GM12878 (cell line): Measurements from ENCODE around the gene ROCK1. TPM values are rescaled to one million over a fixed set of nuclear protein-coding genes. Genes with fewer than 3 reads are reported as not detected.

Experiments
- ATAC-seq: fragments of 200-7000 bp; cut with Tn5 transposase; 3 replicates; pipeline ENCODE4 v1.9.1; 2020; ENCODE audit warnings: mild to moderate bottlenecking, moderate library complexity
- BruUV-seq: library from RNA; stranded (reverse); fragments of 400-500 nt; replicated peaks from 2 replicates; lab custom pipeline; 2021; lab: Mats Ljungman, UMichigan
- CTCF ChIA-PET: fragments of 300-600 bp; sonication (Branson Sonifier 250); formaldehyde crosslinking; extraction: SDS; loops from one replicate; lab custom pipeline; 2021; ENCODE audit warnings: inconsistent platforms; lab: Yijun Ruan, JAX
- POLR2A ChIA-PET: fragments of 350-600 bp; formaldehyde crosslinking; extraction: SDS; loops from one replicate; lab custom pipeline; 2021; ENCODE audit warnings: inconsistent platforms; lab: Charles Lee
- RAD21 ChIA-PET: fragments of 300-600 bp; sonication (Branson Sonifier 250); formaldehyde crosslinking; loops from one replicate; lab custom pipeline; 2023; ENCODE audit warnings: antibody characterized with exemption; ENCODE audit not compliant: unreplicated experiment; lab: Charles Lee
- SMC1A ChIA-PET: fragments of 300-600 bp; sonication (Branson Sonifier 250); formaldehyde crosslinking; loops from one replicate; lab custom pipeline; 2023; ENCODE audit not compliant: unreplicated experiment, uncharacterized antibody; lab: Charles Lee
- DNase-seq: peaks from one replicate; pipeline ENCODE4 v3.0.0-alpha.2; 2011; ENCODE audit warnings: low read depth, low spot score
- FAIRE-seq: peaks from 3 replicates; lab custom pipeline; 2011; peaks lifted over from hg19 to GRCh38; lab: Jason Lieb, UNC
- H2AFZ ChIP-seq: 2 replicates; pipeline ENCODE4 v1.6.0; 2011; ENCODE audit warnings: low read depth, low read length, control low read depth; ENCODE audit not compliant: control insufficient read depth
- H3K27ac ChIP-seq: 2 replicates; pipeline ENCODE4 v1.5.1; 2011; ENCODE audit warnings: control low read depth; ENCODE audit not compliant: control insufficient read depth, insufficient read depth
- H3K27me3 ChIP-seq, 2 experiments: replicated peaks in 1 of 2; 2 replicates each; pipeline versions ENCODE4 v1.6.0 to v1.6.1; 2011; ENCODE audit warnings: low read length in 1 of 2; ENCODE audit not compliant: control insufficient read depth in 2 of 2, insufficient read depth in 2 of 2
- H3K36me3 ChIP-seq, 2 experiments: 2 replicates each; pipeline ENCODE4 v1.5.1; 2011; ENCODE audit warnings: low read length in 1 of 2; ENCODE audit not compliant: control insufficient read depth in 2 of 2, insufficient read depth in 2 of 2
- H3K4me1 ChIP-seq: 2 replicates; pipeline ENCODE4 v1.6.1; 2011; ENCODE audit warnings: mild to moderate bottlenecking, low read length, moderate library complexity, mixed read lengths; ENCODE audit not compliant: control insufficient read depth, insufficient read depth
- H3K4me2 ChIP-seq: 2 replicates; pipeline ENCODE4 v1.6.0; 2011; ENCODE audit warnings: control low read depth; ENCODE audit not compliant: control insufficient read depth, insufficient read depth
- H3K4me3 ChIP-seq: fragments of 200-600 bp; sonication (generic); 2 replicates; pipeline ENCODE4 v1.5.1; 2016
- H3K79me2 ChIP-seq: 2 replicates; pipeline ENCODE4 v1.6.0; 2011; ENCODE audit warnings: low read length; ENCODE audit not compliant: control insufficient read depth, insufficient read depth
- H3K9ac ChIP-seq: 2 replicates; pipeline ENCODE4 v1.8.0; 2011; ENCODE audit warnings: low read length, control low read depth, mixed read lengths; ENCODE audit not compliant: control insufficient read depth, insufficient read depth
- H3K9me3 ChIP-seq: replicated peaks from 3 replicates; pipeline ENCODE4 v1.5.1; 2011; ENCODE audit warnings: mild to moderate bottlenecking, low read length; ENCODE audit not compliant: control insufficient read depth, insufficient read depth
- H4K20me1 ChIP-seq: 2 replicates; pipeline ENCODE4 v1.6.0; 2011; ENCODE audit not compliant: control insufficient read depth, insufficient read depth
- ETV6 ChIP-seq, 2 experiments: fragments of 450-650 bp in 1 of 2; IDR thresholded peaks in 1 of 2; conservative IDR thresholded peaks in 1 of 2; 2 replicates each; pipeline ENCODE4 v1.6.1; 2014; ENCODE audit warnings: antibody characterized with exemption in 1 of 2, borderline replicate concordance in 1 of 2, low read depth in 1 of 2, mild to moderate bottlenecking in 1 of 2, moderate library complexity in 1 of 2
- WGBS: methylation state at CpG from one replicate; pipeline ENCODE4 v1.1.6; 2016; ENCODE audit warnings: low lambda C conversion rate; ENCODE audit not compliant: insufficient replicate concordance, insufficient coverage; ENCODE audit errors: missing lambda C conversion rate; 5-methylcytosine and 5-hydroxymethylcytosine counted together
- in situ Hi-C: fragments of 300-500 bp; cut with MboI; formaldehyde crosslinking; loops from 9 replicates; pipeline ENCODE4 v1.14.3; 2018; ENCODE audit warnings: mixed read lengths
- intact Hi-C: fragments of 100-400 bp; cut with micrococcal nuclease; formaldehyde crosslinking; loops from one replicate; pipeline ENCODE4 v1.14.2; 2022; ENCODE audit not compliant: unreplicated experiment
- polyA plus RNA-seq, 11 experiments: library from polyadenylated mRNA; depleted of rRNA in 4 of 11; unstranded in 6 of 11; stranded (reverse) in 5 of 11; fragments of >200 nt; fragmentation: Nextera tagmentation in 4 of 11; fragmentation: Illumina TruSeq in 1 of 11; extraction: Ambion mirVana in 4 of 11; extraction: Trizol in 1 of 11; gene quantifications; 1 replicate in 1 of 11; 2 replicates in 10 of 11; pipeline versions ENCODE4 v1.2.1 to v1.2.3, GENCODE V29; 2011 to 2016; ENCODE audit warnings: inconsistent platforms in 2 of 11, missing spikeins in 2 of 11, low read depth in 1 of 11
- total RNA-seq, 4 experiments: library from RNA; depleted of rRNA in 3 of 4; stranded (reverse); fragments of >200 nt in 3 of 4; fragmentation: Illumina TruSeq in 1 of 4; extraction: Trizol in 1 of 4; gene quantifications; 2 replicates each; pipeline versions ENCODE4 v1.2.1 to v1.2.3, GENCODE V29; 2013 to 2021
- TF ChIP-seq, protein P1 (sequence below): IDR thresholded peaks from 2 replicates; pipeline ENCODE4 v1.6.1; 2011; ENCODE audit warnings: low read depth, mild to moderate bottlenecking, low read length, moderate library complexity, borderline replicate concordance; ENCODE audit errors: extremely low read depth
- TF ChIP-seq, protein P2 (sequence below): fragments of 450-650 bp; formaldehyde crosslinking; IDR thresholded peaks from 2 replicates; pipeline ENCODE4 v1.5.0; 2022; ENCODE audit warnings: mild to moderate bottlenecking, missing genetic modification characterization
- TF ChIP-seq, protein P3 (sequence below): fragments of 450-650 bp; IDR thresholded peaks from 2 replicates; pipeline ENCODE4 v1.6.1; 2017; ENCODE audit warnings: borderline replicate concordance
- TF ChIP-seq, protein P4 (sequence below): IDR thresholded peaks from 2 replicates; pipeline ENCODE4 v1.6.1; 2011; ENCODE audit warnings: borderline replicate concordance, low read depth, mild to moderate bottlenecking, moderate library complexity, low read length; ENCODE audit not compliant: insufficient read depth, poor library complexity, severe bottlenecking
- TF ChIP-seq, protein P5 (sequence below): IDR thresholded peaks from 2 replicates; pipeline ENCODE4 v1.6.1; 2012; ENCODE audit warnings: low read length, inconsistent platforms

Gene ROCK1
- total and polyA plus RNA-seq, 10 of the 15 experiments (the other 5 are each of a cell fraction or from before 2014, with no cell fraction given): 14.8 to 46.6 (median 29.5) TPM

DNA sequence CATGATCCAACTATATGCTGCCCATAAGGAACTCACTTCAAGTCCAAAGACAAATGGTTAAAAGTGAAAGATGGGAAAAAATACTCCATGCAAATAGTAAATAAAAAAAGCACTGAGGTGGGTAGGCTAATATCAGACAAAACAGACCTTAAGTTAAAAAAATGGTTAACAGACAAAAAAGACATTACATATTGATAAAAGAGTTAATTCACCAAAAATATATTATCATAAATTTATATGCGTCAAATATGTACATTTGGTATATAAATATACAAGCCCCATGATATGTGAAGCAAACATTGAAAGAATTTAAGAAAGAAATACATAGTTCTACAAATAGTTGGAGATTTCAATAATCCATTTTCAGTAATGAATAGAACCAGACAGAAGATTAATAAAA lies 31.0 kb downstream of the ROCK1 start:
- ChIA-PET SMC1A (interaction anchor here (0.9 kb wide), 1 partner anchor 8 kb away, joined by 3 read pairs; no protein-coding TSS in a partner anchor), POLR2A (interaction anchor here (0.7 kb wide), 1 partner anchor 39 kb away, joined by 3 read pairs; no protein-coding TSS in a partner anchor), CTCF (interaction anchor here (0.6 kb wide), 1 partner anchor 707 kb away, joined by 3 read pairs; no protein-coding TSS in a partner anchor)
- peaks cover 79% of the 10 kb centered on the region for H3K79me2 ChIP-seq
- intact Hi-C loops: no loop called here
- in situ Hi-C loops: loop anchor here (25.0 kb wide), 1 partner anchor 107 kb away; no protein-coding TSS in a partner anchor
- FAIRE-seq: no peak
- no TSS peak for BruUV-seq
- no peaks in the 10 kb centered on the region for H4K20me1 ChIP-seq
- TF ChIP-seq, protein P1, sequence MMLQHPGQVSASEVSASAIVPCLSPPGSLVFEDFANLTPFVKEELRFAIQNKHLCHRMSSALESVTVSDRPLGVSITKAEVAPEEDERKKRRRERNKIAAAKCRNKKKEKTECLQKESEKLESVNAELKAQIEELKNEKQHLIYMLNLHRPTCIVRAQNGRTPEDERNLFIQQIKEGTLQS: no peak
- TF ChIP-seq, protein P2, sequence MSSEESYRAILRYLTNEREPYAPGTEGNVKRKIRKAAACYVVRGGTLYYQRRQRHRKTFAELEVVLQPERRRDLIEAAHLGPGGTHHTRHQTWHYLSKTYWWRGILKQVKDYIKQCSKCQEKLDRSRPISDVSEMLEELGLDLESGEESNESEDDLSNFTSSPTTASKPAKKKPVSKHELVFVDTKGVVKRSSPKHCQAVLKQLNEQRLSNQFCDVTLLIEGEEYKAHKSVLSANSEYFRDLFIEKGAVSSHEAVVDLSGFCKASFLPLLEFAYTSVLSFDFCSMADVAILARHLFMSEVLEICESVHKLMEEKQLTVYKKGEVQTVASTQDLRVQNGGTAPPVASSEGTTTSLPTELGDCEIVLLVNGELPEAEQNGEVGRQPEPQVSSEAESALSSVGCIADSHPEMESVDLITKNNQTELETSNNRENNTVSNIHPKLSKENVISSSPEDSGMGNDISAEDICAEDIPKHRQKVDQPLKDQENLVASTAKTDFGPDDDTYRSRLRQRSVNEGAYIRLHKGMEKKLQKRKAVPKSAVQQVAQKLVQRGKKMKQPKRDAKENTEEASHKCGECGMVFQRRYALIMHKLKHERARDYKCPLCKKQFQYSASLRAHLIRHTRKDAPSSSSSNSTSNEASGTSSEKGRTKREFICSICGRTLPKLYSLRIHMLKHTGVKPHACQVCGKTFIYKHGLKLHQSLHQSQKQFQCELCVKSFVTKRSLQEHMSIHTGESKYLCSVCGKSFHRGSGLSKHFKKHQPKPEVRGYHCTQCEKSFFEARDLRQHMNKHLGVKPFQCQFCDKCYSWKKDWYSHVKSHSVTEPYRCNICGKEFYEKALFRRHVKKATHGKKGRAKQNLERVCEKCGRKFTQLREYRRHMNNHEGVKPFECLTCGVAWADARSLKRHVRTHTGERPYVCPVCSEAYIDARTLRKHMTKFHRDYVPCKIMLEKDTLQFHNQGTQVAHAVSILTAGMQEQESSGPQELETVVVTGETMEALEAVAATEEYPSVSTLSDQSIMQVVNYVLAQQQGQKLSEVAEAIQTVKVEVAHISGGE (CRISPR knock-in tag): no peak
- TF ChIP-seq, protein P3, sequence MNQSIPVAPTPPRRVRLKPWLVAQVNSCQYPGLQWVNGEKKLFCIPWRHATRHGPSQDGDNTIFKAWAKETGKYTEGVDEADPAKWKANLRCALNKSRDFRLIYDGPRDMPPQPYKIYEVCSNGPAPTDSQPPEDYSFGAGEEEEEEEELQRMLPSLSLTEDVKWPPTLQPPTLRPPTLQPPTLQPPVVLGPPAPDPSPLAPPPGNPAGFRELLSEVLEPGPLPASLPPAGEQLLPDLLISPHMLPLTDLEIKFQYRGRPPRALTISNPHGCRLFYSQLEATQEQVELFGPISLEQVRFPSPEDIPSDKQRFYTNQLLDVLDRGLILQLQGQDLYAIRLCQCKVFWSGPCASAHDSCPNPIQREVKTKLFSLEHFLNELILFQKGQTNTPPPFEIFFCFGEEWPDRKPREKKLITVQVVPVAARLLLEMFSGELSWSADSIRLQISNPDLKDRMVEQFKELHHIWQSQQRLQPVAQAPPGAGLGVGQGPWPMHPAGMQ: no peak
- TF ChIP-seq, protein P4, sequence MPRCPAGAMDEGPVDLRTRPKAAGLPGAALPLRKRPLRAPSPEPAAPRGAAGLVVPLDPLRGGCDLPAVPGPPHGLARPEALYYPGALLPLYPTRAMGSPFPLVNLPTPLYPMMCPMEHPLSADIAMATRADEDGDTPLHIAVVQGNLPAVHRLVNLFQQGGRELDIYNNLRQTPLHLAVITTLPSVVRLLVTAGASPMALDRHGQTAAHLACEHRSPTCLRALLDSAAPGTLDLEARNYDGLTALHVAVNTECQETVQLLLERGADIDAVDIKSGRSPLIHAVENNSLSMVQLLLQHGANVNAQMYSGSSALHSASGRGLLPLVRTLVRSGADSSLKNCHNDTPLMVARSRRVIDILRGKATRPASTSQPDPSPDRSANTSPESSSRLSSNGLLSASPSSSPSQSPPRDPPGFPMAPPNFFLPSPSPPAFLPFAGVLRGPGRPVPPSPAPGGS: no peak
- TF ChIP-seq, protein P5, sequence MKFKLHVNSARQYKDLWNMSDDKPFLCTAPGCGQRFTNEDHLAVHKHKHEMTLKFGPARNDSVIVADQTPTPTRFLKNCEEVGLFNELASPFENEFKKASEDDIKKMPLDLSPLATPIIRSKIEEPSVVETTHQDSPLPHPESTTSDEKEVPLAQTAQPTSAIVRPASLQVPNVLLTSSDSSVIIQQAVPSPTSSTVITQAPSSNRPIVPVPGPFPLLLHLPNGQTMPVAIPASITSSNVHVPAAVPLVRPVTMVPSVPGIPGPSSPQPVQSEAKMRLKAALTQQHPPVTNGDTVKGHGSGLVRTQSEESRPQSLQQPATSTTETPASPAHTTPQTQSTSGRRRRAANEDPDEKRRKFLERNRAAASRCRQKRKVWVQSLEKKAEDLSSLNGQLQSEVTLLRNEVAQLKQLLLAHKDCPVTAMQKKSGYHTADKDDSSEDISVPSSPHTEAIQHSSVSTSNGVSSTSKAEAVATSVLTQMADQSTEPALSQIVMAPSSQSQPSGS: no peak
- no peak for TF ChIP-seq ETV6 (conservative IDR thresholded peaks at IDR 0.05 in 1 of 2, IDR thresholded peaks at IDR 0.05 in 1 of 2; ENCODE audit: borderline replicate concordance in 1 of 2, low read depth in 1 of 2)
- TF ChIP-seq, all 136 proteins: peak for 0
- WGBS: 100% methylated on average over 1 of the region's 1 CpG
- no peak overlapping the region for H3K4me2 ChIP-seq
- no peak for ATAC-seq
- H3K36me3 ChIP-seq: no peaks in the 10 kb centered on the region; a peak in 1 of 4 replicates
- no peak overlapping the region for H3K4me3 ChIP-seq
- RAD21 ChIA-PET: no interaction called here
- DNase-seq: no peak
- H3K4me1 ChIP-seq: no peaks in the 10 kb centered on the region
- H2AFZ ChIP-seq: no peak overlapping the region
- no peak overlapping the region for H3K27ac ChIP-seq
- H3K27me3 ChIP-seq: no peaks in the 10 kb centered on the region
- no peak overlapping the region for H3K9ac ChIP-seq
- H3K9me3 ChIP-seq: peaks cover 10% of the 10 kb centered on the region
